ENCODE results near the gene AK1. TPM values are rescaled to one million over a fixed set of nuclear protein-coding genes. Genes with fewer than 3 reads are reported as not detected.

AK1 gene
- total and polyA plus RNA-seq, 10 of the 15 experiments (the other 5 are each of a cell fraction or from before 2014, with no cell fraction given), result 0.23 to 3.1 (median 1.8) TPM

DNA sequence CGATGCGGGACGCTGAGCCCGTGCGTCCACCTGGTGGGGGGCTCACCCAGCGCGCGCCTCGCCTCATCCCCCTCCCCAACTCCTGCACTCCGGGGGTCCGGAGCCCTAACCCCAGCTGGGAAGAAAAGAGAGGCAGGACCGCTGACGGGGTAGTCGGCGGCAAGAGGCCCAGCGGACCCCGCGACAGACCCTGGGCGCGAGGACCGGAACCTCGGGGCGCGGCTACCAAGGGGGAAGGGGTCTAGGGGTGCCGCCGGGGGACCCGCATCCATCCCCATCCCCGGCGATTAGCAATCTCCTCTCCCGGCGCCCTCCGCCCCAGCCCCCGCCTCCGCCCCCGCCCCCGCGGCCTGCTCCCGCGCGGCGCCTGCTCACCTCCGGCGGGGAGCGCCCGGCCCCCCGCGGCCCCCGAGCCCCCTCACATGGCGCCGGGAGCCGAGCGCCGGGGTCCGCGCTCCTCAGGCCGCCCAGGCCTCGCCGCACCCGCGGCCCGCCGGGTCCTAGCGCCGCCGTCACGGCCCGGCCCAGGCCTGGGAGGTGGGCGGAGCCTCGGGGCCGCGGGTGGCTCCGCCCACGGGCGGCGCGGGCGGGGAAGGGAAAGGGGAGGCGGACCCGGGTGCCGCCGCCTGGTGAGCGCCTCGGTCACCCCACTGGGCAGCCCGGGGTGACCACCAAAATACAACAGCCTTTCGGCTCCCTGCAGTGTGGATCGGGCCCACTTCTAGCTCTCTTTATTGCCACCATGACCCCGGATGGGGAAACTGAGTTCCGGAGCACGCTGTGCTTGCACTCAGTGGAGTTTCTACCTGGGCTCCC is 21.9 kb upstream of the AK1 start, which contains the start of gene ST6GALNAC6 (continued):
- TF ChIP-seq TCF3 (IDR thresholded peaks at IDR 0.05; ENCODE audit: borderline replicate concordance, insufficient read depth, low read depth, low read length), result 0 out of 2 replicates have a peak, but pooled peaks have one; percentile 28
- TF ChIP-seq NFYA (IDR thresholded peaks at IDR 0.05; ENCODE audit: borderline replicate concordance, low read depth, low read length), result no peak
- TF ChIP-seq HCFC1 (IDR thresholded peaks at IDR 0.05; ENCODE audit: low read length), result 0 out of 2 replicates have a peak, but pooled peaks have one; percentile 37
- no peak for TF ChIP-seq KLF5 (IDR thresholded peaks at IDR 0.05; ENCODE audit: partially characterized antibody)
- TF ChIP-seq STAT1 (conservative IDR thresholded peaks at IDR 0.05), result no peak
- no peak for TF ChIP-seq BCL11A (IDR thresholded peaks at IDR 0.05; ENCODE audit: low read depth, low read length)
- TF ChIP-seq, protein P1, sequence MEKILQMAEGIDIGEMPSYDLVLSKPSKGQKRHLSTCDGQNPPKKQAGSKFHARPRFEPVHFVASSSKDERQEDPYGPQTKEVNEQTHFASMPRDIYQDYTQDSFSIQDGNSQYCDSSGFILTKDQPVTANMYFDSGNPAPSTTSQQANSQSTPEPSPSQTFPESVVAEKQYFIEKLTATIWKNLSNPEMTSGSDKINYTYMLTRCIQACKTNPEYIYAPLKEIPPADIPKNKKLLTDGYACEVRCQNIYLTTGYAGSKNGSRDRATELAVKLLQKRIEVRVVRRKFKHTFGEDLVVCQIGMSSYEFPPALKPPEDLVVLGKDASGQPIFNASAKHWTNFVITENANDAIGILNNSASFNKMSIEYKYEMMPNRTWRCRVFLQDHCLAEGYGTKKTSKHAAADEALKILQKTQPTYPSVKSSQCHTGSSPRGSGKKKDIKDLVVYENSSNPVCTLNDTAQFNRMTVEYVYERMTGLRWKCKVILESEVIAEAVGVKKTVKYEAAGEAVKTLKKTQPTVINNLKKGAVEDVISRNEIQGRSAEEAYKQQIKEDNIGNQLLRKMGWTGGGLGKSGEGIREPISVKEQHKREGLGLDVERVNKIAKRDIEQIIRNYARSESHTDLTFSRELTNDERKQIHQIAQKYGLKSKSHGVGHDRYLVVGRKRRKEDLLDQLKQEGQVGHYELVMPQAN (conservative IDR thresholded peaks at IDR 0.05), result peak; percentile 30; the same call in 1 of the 2 replicates
- no peak for TF ChIP-seq CEBPB (IDR thresholded peaks at IDR 0.05; ENCODE audit: borderline replicate concordance in 1 of 2, low read depth in 2 of 2, low read length in 2 of 2)
- TF ChIP-seq, protein P2, sequence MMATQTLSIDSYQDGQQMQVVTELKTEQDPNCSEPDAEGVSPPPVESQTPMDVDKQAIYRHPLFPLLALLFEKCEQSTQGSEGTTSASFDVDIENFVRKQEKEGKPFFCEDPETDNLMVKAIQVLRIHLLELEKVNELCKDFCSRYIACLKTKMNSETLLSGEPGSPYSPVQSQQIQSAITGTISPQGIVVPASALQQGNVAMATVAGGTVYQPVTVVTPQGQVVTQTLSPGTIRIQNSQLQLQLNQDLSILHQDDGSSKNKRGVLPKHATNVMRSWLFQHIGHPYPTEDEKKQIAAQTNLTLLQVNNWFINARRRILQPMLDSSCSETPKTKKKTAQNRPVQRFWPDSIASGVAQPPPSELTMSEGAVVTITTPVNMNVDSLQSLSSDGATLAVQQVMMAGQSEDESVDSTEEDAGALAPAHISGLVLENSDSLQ (IDR thresholded peaks at IDR 0.05), result no peak
- TF ChIP-seq SRF (IDR thresholded peaks at IDR 0.05; ENCODE audit: low read depth in 2 of 2, low read length in 2 of 2), result 0 out of 4 replicates have a peak, but pooled peaks of 1 of the 2 experiments have one; percentile 36
- TF ChIP-seq NR2C1 (IDR thresholded peaks at IDR 0.05), result peak; percentile 76
- TF ChIP-seq FOS (IDR thresholded peaks at IDR 0.05; ENCODE audit: borderline replicate concordance, extremely low read depth, insufficient read length), result no peak
- TF ChIP-seq GABPA (IDR thresholded peaks at IDR 0.05; ENCODE audit: low read depth), result 0 out of 2 replicates have a peak, but pooled peaks have one; percentile 58
- no peak for TF ChIP-seq CBX5 (IDR thresholded peaks at IDR 0.05; ENCODE audit: low read depth)
- TF ChIP-seq ZNF217 (IDR thresholded peaks at IDR 0.05), result 0 out of 2 replicates have a peak, but pooled peaks have one; percentile 19

Data from GM12878 (cell line).